Muscle of leg (tissue), 11 donors: Measurements from ENCODE around the gene SWI5. TPM values are rescaled to one million over a fixed set of nuclear protein-coding genes. Genes with fewer than 3 reads are reported as not detected.

Experiments used
- DNase-seq: peaks from one replicate; pipeline ENCODE4 v3.0.0; 2013
- H3K27ac ChIP-seq: one replicate; pipeline ENCODE4 v1.5.1; 2013; ENCODE audit warnings: mild to moderate bottlenecking, low read length, control low read depth
- H3K27me3 ChIP-seq: one replicate; pipeline ENCODE4 v1.6.1; 2013; ENCODE audit warnings: low read length; ENCODE audit not compliant: control insufficient read depth, insufficient read depth
- H3K36me3 ChIP-seq: one replicate; pipeline ENCODE4 v1.6.1; 2013; ENCODE audit warnings: low read length; ENCODE audit not compliant: control insufficient read depth, insufficient read depth
- H3K4me1 ChIP-seq: one replicate; pipeline ENCODE4 v1.6.1; 2013; ENCODE audit warnings: low read length; ENCODE audit not compliant: control insufficient read depth, insufficient read depth
- H3K4me3 ChIP-seq: one replicate; pipeline ENCODE4 v1.5.1; 2013; ENCODE audit warnings: low read length, control low read depth
- H3K9me3 ChIP-seq: replicated peaks from 2 replicates; pipeline ENCODE4 v1.6.1; 2013; ENCODE audit warnings: low read depth, low read length; ENCODE audit not compliant: control insufficient read depth
- WGBS: methylation state at CpG from one replicate; pipeline ENCODE4 v1.1.5; 2013; ENCODE audit warnings: missing lambda C conversion rate; ENCODE audit not compliant: insufficient coverage; 5-methylcytosine and 5-hydroxymethylcytosine counted together
- polyA plus RNA-seq, 8 donors: library from polyadenylated mRNA; unstranded; fragments of 120-200 nt; gene quantifications; one replicate each; pipeline versions ENCODE4 v1.2.1 to v1.2.3, GENCODE V29; 2013; ENCODE audit warnings: inconsistent platforms in 1 of 8, low replicate concordance in 1 of 8; ENCODE audit not compliant: insufficient read length in 8 of 8, insufficient read depth in 1 of 8
- total RNA-seq: library from RNA; stranded (reverse); fragments of 120-200 nt; gene quantifications from one replicate; pipeline ENCODE4 v1.2.4, GENCODE V29; 2013

Gene SWI5
- total and polyA plus RNA-seq, 9 donors: 20.5 to 29.9 (median 27.0) TPM

GRCh38 chr9:128294142-128294541 lies 18.1 kb downstream of the SWI5 start:
- no peak for DNase-seq
- WGBS: 86% methylated on average over 2 of the region's 4 CpGs
- no peaks in the 10 kb centered on the region for H3K9me3 ChIP-seq
- no peak overlapping the region for H3K27ac ChIP-seq
- H3K36me3 ChIP-seq: peaks cover 12% of the 10 kb centered on the region
- H3K27me3 ChIP-seq: no peaks in the 10 kb centered on the region
- peaks cover 8% of the 10 kb centered on the region for H3K4me1 ChIP-seq
- no peak overlapping the region for H3K4me3 ChIP-seq

GRCh38 chr9:128296340-128297220 lies 20.5 kb downstream of the SWI5 start:
- H3K9me3 ChIP-seq: no peaks in the 10 kb centered on the region
- DNase-seq: no peak
- no peak overlapping the region for H3K4me3 ChIP-seq
- H3K36me3 ChIP-seq: peaks cover 11% of the 10 kb centered on the region
- no peaks in the 10 kb centered on the region for H3K27me3 ChIP-seq
- H3K27ac ChIP-seq: no peak overlapping the region
- 91% methylated on average over 9 of the region's 16 CpGs for WGBS
- peaks cover 8% of the 10 kb centered on the region for H3K4me1 ChIP-seq

- H3K9me3 ChIP-seq: no peaks in the 10 kb centered on the region
- H3K27me3 ChIP-seq: no peaks in the 10 kb centered on the region
- H3K27ac ChIP-seq: no peak overlapping the region
- WGBS: 77% methylated on average over 2 of the region's 2 CpGs
- H3K4me3 ChIP-seq: no peak overlapping the region
- H3K36me3 ChIP-seq: peaks cover 9% of the 10 kb centered on the region
- DNase-seq: no peak
- H3K4me1 ChIP-seq: peaks cover 8% of the 10 kb centered on the region
These were observed 21.2 kb downstream of the SWI5 start for GRCh38 chr9:128297221-128297773.

GRCh38 chr9:128298535-128299482 lies 22.7 kb downstream of the SWI5 start:
- Histone ChIP-seq H3K36me3 (peaks cover 5% of the 10 kb centered on the region), H3K9me3 (no peaks in the 10 kb centered on the region), H3K4me3 (no peak overlapping the region), H3K27ac (no peak overlapping the region), H3K4me1 (peaks cover 8% of the 10 kb centered on the region), H3K27me3 (no peaks in the 10 kb centered on the region)
- no peak for DNase-seq
- WGBS: 82% methylated on average over 11 of the region's 20 CpGs

GRCh38 chr9:128304136-128304970 lies 28.3 kb downstream of the SWI5 start:
- no peaks in the 10 kb centered on the region for H3K4me1 ChIP-seq
- WGBS: 73% methylated on average over 3 of the region's 9 CpGs
- peaks cover 15% of the 10 kb centered on the region for H3K36me3 ChIP-seq
- H3K27me3 ChIP-seq: no peaks in the 10 kb centered on the region
- no peak overlapping the region for H3K27ac ChIP-seq
- no peaks in the 10 kb centered on the region for H3K9me3 ChIP-seq
- no peak for DNase-seq
- H3K4me3 ChIP-seq: no peak overlapping the region

- WGBS: 73% methylated on average over 3 of the region's 5 CpGs
- Histone ChIP-seq H3K27me3 (no peaks in the 10 kb centered on the region), H3K4me3 (no peak overlapping the region), H3K36me3 (peaks cover 20% of the 10 kb centered on the region), H3K27ac (no peak overlapping the region), H3K9me3 (no peaks in the 10 kb centered on the region), H3K4me1 (no peaks in the 10 kb centered on the region)
- no peak for DNase-seq
These were observed 28.9 kb downstream of the SWI5 start for GRCh38 chr9:128304971-128305288.

GRCh38 chr9:128309551-128309950 lies 33.5 kb downstream of the SWI5 start:
- 98% methylated on average over 15 of the region's 16 CpGs for WGBS
- H3K36me3 ChIP-seq: peaks cover 46% of the 10 kb centered on the region

GRCh38 chr9:128310461-128310860 lies 34.4 kb downstream of the SWI5 start:
- H3K27ac ChIP-seq: no peak overlapping the region
- no peak for DNase-seq

More at GRCh38 chr9:128309551-128309950, 33.5 kb downstream of the SWI5 start:
- H3K4me3 ChIP-seq: no peak overlapping the region
- H3K27ac ChIP-seq: no peak overlapping the region
- DNase-seq: no peak
- H3K27me3 ChIP-seq: no peaks in the 10 kb centered on the region
- no peaks in the 10 kb centered on the region for H3K4me1 ChIP-seq
- no peaks in the 10 kb centered on the region for H3K9me3 ChIP-seq

GRCh38 chr9:128314697-128315096 lies 38.6 kb downstream of the SWI5 start:
- H3K27ac ChIP-seq: no peak overlapping the region
- H3K36me3 ChIP-seq: peaks cover 70% of the 10 kb centered on the region
- H3K27me3 ChIP-seq: no peaks in the 10 kb centered on the region
- no peaks in the 10 kb centered on the region for H3K4me1 ChIP-seq
- no peak overlapping the region for H3K4me3 ChIP-seq
- DNase-seq: no peak
- no CpG with 5 or more reads among the region's 4 CpGs for WGBS
- H3K9me3 ChIP-seq: no peaks in the 10 kb centered on the region

More at GRCh38 chr9:128310461-128310860, 34.4 kb downstream of the SWI5 start:
- H3K9me3 ChIP-seq: no peaks in the 10 kb centered on the region
- H3K36me3 ChIP-seq: peaks cover 51% of the 10 kb centered on the region
- H3K27me3 ChIP-seq: no peaks in the 10 kb centered on the region
- H3K4me3 ChIP-seq: no peak overlapping the region
- H3K4me1 ChIP-seq: no peaks in the 10 kb centered on the region
- 90% methylated on average over 9 of the region's 10 CpGs for WGBS
